IPS-18a (cell line): ENCODE results near the gene KRTAP6-1.

ENCODE experiments used
- H3K27ac ChIP-seq: one replicate; pipeline ENCODE4 v1.5.1; 2013; ENCODE audit warnings: low read length
- H3K27me3 ChIP-seq: one replicate; pipeline ENCODE4 v1.6.1; 2013; ENCODE audit warnings: mild to moderate bottlenecking, low read length; ENCODE audit not compliant: control insufficient read depth, insufficient read depth
- H3K36me3 ChIP-seq: one replicate; pipeline ENCODE4 v1.6.1; 2013; ENCODE audit warnings: low read depth, low read length; ENCODE audit not compliant: control insufficient read depth
- H3K4me1 ChIP-seq: one replicate; pipeline ENCODE4 v1.6.1; 2013; ENCODE audit warnings: low read depth, low read length; ENCODE audit not compliant: control insufficient read depth
- H3K4me3 ChIP-seq: one replicate; pipeline ENCODE4 v1.5.1; 2013; ENCODE audit warnings: low read length
- H3K9ac ChIP-seq: one replicate; pipeline ENCODE4 v1.6.1; 2013; ENCODE audit warnings: mild to moderate bottlenecking, low read length, moderate library complexity
- H3K9me3 ChIP-seq: one replicate; pipeline ENCODE4 v1.6.1; 2013; ENCODE audit warnings: low read depth, low read length; ENCODE audit not compliant: control insufficient read depth

The KRTAP6-1 gene

GRCh38 chr21:30567617-30568016, 46.1 kb downstream of the KRTAP6-1 start:
- no peaks in the 10 kb centered on the region for H3K4me1 ChIP-seq
- H3K27ac ChIP-seq = no peak overlapping the region

GRCh38 chr21:30563630-30564029, 50.1 kb downstream of the KRTAP6-1 start:
- Histone ChIP-seq H3K4me3 (no peak overlapping the region), H3K36me3 (no peaks in the 10 kb centered on the region), H3K27ac (no peak overlapping the region), H3K9ac (no peak overlapping the region), H3K9me3 (no peaks in the 10 kb centered on the region), H3K27me3 (no peaks in the 10 kb centered on the region), H3K4me1 (no peaks in the 10 kb centered on the region)

More at GRCh38 chr21:30567617-30568016, 46.1 kb downstream of the KRTAP6-1 start:
- no peaks in the 10 kb centered on the region for H3K36me3 ChIP-seq
- no peaks in the 10 kb centered on the region for H3K9me3 ChIP-seq
- H3K27me3 ChIP-seq = no peaks in the 10 kb centered on the region
- no peak overlapping the region for H3K4me3 ChIP-seq
- no peak overlapping the region for H3K9ac ChIP-seq
